ACC112 (cell line): Measurements from ENCODE around the gene TOGARAM2.

Experiments used
- H2AFZ ChIP-seq: fragments of 200-600 bp; sonication (generic); one replicate; pipeline ENCODE4 v1.6.0; 2017; ENCODE audit warnings: antibody characterized with exemption, low read length; ENCODE audit not compliant: unreplicated experiment
- H3K27ac ChIP-seq: fragments of 200-600 bp; sonication (generic); 2 replicates; pipeline ENCODE4 v1.5.1; 2014; ENCODE audit warnings: low read depth, mild to moderate bottlenecking, antibody characterized with exemption, low read length, moderate library complexity
- H3K27me3 ChIP-seq: fragments of 200-600 bp; sonication (generic); 2 replicates; pipeline ENCODE4 v1.6.1; 2014; ENCODE audit warnings: mild to moderate bottlenecking, antibody characterized with exemption, low read length, moderate library complexity, mixed read lengths; ENCODE audit not compliant: insufficient read depth
- H3K36me3 ChIP-seq: fragments of 200-600 bp; sonication (generic); 2 replicates; pipeline ENCODE4 v1.6.1; 2016; ENCODE audit warnings: mild to moderate bottlenecking, antibody characterized with exemption, low read length, moderate library complexity, mixed read lengths; ENCODE audit not compliant: insufficient read depth
- H3K4me1 ChIP-seq: fragments of 200-600 bp; sonication (generic); one replicate; pipeline ENCODE4 v1.6.1; 2016; ENCODE audit warnings: low read length, mixed read lengths; ENCODE audit not compliant: insufficient read depth, unreplicated experiment, control insufficient read depth
- H3K4me3 ChIP-seq: fragments of 200-600 bp; sonication (generic); 2 replicates; pipeline ENCODE4 v1.5.1; 2014; ENCODE audit warnings: mild to moderate bottlenecking, low read depth, low read length
- H3K79me2 ChIP-seq: fragments of 200-600 bp; sonication (generic); one replicate; pipeline ENCODE4 v1.6.0; 2016; ENCODE audit warnings: low read length; ENCODE audit not compliant: control insufficient read depth, unreplicated experiment, insufficient read depth

The TOGARAM2 gene

DNA sequence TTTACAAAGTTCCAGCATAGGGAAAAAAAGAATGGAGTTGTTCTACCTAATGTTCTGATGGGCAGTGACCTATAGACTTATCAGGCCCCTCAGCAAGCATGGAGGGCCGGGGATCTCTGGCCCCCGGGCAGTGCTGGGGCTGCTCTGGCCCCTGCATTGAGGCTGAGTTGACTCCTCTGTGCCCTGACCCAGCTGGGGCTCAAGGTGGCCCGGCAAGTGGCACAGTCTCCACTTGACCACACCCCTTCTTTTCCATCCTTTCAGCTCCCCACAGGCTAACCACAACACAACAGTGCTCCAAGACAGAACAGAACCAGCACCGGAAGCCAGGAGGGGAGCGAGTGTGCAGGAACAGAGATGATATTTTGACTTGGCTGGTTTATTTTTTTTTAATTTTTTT lies 19.9 kb downstream of the TOGARAM2 start:
- Histone ChIP-seq H3K27ac (no peak overlapping the region), H3K36me3 (no peaks in the 10 kb centered on the region), H3K27me3 (no peaks in the 10 kb centered on the region), H3K4me3 (no peak overlapping the region), H3K79me2 (no peaks in the 10 kb centered on the region), H2AFZ (no peak overlapping the region), H3K4me1 (no peaks in the 10 kb centered on the region)

DNA sequence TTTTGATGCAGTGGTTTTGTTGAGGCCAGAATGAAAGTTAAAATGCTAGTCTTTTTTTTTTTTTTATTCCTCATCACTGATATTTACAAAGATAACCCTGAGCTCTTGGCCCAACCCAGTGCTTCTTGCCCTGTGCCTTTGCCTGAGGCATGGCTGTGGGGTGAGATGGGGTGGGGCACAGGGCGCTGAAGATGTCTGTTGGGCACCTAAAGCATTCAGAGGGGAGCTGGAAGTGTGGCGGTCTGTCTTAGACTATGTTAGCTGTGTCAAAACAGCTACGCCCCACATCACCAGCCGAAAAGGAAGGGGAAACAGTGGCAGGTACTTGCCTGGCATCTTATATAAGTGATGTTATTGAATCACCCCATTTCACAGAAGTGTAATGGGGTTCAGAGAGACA lies 20.7 kb downstream of the TOGARAM2 start:
- no peaks in the 10 kb centered on the region for H3K79me2 ChIP-seq
- H3K27me3 ChIP-seq, result no peaks in the 10 kb centered on the region

GRCh38 chr2:29004755-29005154 lies 23.7 kb downstream of the TOGARAM2 start:
- Histone ChIP-seq H3K4me3 (no peak overlapping the region), H3K79me2 (no peaks in the 10 kb centered on the region), H3K4me1 (no peaks in the 10 kb centered on the region), H3K27ac (no peak overlapping the region), H3K36me3 (no peaks in the 10 kb centered on the region), H3K27me3 (no peaks in the 10 kb centered on the region), H2AFZ (no peak overlapping the region)

More for the DNA sequence above, 20.7 kb downstream of the TOGARAM2 start:
- H2AFZ ChIP-seq, result no peak overlapping the region
- no peaks in the 10 kb centered on the region for H3K4me1 ChIP-seq
- no peak overlapping the region for H3K27ac ChIP-seq
- no peak overlapping the region for H3K4me3 ChIP-seq
- no peaks in the 10 kb centered on the region for H3K36me3 ChIP-seq

- Histone ChIP-seq H3K36me3 (no peaks in the 10 kb centered on the region), H3K4me3 (no peak overlapping the region), H3K27me3 (no peaks in the 10 kb centered on the region), H3K79me2 (no peaks in the 10 kb centered on the region), H3K27ac (no peak overlapping the region), H3K4me1 (no peaks in the 10 kb centered on the region), H2AFZ (no peak overlapping the region)
Measured at GRCh38 chr2:29005331-29005730, 24.2 kb downstream of the TOGARAM2 start.

GRCh38 chr2:29006092-29006979 lies 25.2 kb downstream of the TOGARAM2 start:
- Histone ChIP-seq H3K4me3 (no peak overlapping the region), H2AFZ (no peak overlapping the region), H3K27me3 (no peaks in the 10 kb centered on the region), H3K4me1 (peaks cover 8% of the 10 kb centered on the region), H3K36me3 (no peaks in the 10 kb centered on the region), H3K79me2 (no peaks in the 10 kb centered on the region), H3K27ac (no peak overlapping the region)

GRCh38 chr2:29006980-29007301 lies 25.8 kb downstream of the TOGARAM2 start:
- no peaks in the 10 kb centered on the region for H3K36me3 ChIP-seq

DNA sequence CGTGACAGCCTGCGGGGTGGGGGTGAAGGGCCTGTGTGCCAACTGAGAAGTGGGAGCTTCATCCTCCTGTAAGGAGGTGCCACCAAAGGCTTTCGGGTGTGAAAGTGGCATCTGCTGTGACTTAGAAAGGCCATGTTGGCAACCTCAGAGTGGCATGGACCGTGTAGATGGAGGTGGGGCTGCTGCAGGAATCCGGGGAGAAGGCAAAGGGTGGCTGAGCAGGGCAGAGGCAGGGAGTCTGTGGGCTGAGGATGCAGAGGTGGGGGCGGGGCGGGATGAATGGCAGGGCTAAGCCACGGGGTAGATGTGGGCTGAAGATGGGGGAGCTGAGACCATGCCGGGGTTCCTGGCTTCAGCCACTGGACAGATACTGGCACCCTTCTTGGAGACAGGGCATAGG lies 28.2 kb downstream of the TOGARAM2 start:
- Histone ChIP-seq H3K36me3 (no peaks in the 10 kb centered on the region), H3K79me2 (no peaks in the 10 kb centered on the region), H3K4me1 (peaks cover 16% of the 10 kb centered on the region), H2AFZ (no peak overlapping the region), H3K27ac (no peak overlapping the region), H3K27me3 (no peaks in the 10 kb centered on the region), H3K4me3 (no peak overlapping the region)

More at GRCh38 chr2:29006980-29007301, 25.8 kb downstream of the TOGARAM2 start:
- Histone ChIP-seq H3K27ac (no peak overlapping the region), H2AFZ (no peak overlapping the region), H3K27me3 (no peaks in the 10 kb centered on the region), H3K4me3 (no peak overlapping the region), H3K79me2 (no peaks in the 10 kb centered on the region), H3K4me1 (peaks cover 13% of the 10 kb centered on the region)

GRCh38 chr2:29009711-29010677 lies 28.9 kb downstream of the TOGARAM2 start:
- Histone ChIP-seq H2AFZ (no peak overlapping the region), H3K27ac (no peak overlapping the region)

DNA sequence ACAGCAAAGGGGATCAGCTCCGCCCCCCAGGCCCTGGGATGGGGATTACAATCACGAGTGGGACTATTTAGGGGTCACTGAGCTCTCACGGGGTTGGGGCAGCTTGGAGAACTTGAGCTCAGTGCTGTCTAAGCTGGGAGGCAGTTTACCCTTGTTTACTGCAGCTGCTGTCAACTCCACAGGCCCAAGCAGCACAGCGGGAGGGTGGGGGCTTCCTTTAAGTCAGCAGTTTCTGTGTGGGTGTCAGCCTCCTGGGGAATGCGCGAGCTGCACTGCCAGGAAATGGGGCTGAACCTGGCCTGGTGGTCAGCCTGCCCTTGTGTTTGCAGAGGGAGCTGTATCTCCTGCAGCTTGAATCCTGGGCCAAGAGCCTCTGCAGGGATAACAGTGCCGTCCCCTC lies 29.8 kb downstream of the TOGARAM2 start:
- no peaks in the 10 kb centered on the region for H3K36me3 ChIP-seq
- H3K27ac ChIP-seq, result no peak overlapping the region
- peak overlapping the region; percentile 50 for H2AFZ ChIP-seq
- H3K4me3 ChIP-seq, result no peak overlapping the region
- H3K4me1 ChIP-seq, result peaks cover 28% of the 10 kb centered on the region
- no peaks in the 10 kb centered on the region for H3K27me3 ChIP-seq
- no peaks in the 10 kb centered on the region for H3K79me2 ChIP-seq

More at GRCh38 chr2:29009711-29010677, 28.9 kb downstream of the TOGARAM2 start:
- H3K79me2 ChIP-seq, result no peaks in the 10 kb centered on the region
- H3K27me3 ChIP-seq, result no peaks in the 10 kb centered on the region
- peaks cover 21% of the 10 kb centered on the region for H3K4me1 ChIP-seq
- no peak overlapping the region for H3K4me3 ChIP-seq
- no peaks in the 10 kb centered on the region for H3K36me3 ChIP-seq

GRCh38 chr2:29011418-29012060 lies 30.4 kb downstream of the TOGARAM2 start:
- no peaks in the 10 kb centered on the region for H3K27me3 ChIP-seq
- H3K4me3 ChIP-seq, result no peak overlapping the region
- H3K79me2 ChIP-seq, result no peaks in the 10 kb centered on the region
- H3K4me1 ChIP-seq, result peaks cover 31% of the 10 kb centered on the region
- H3K27ac ChIP-seq, result no peak overlapping the region
- H2AFZ ChIP-seq, result no peak overlapping the region
- no peaks in the 10 kb centered on the region for H3K36me3 ChIP-seq
